ENCODE measurements around the gene ZPBP.

The ZPBP gene

GRCh38 chr7:50085344-50085743, 7.7 kb downstream of the ZPBP start:
- TF ChIP-seq GATA2 (IDR thresholded peaks at IDR 0.05; ENCODE audit: low read depth, low read length): no peak
- TF ChIP-seq GATA3 (IDR thresholded peaks at IDR 0.05; ENCODE audit: low read depth, low read length): no peak

- TF ChIP-seq GATA2 (IDR thresholded peaks at IDR 0.05; ENCODE audit: low read depth, low read length) (no peak), GATA3 (IDR thresholded peaks at IDR 0.05; ENCODE audit: low read depth, low read length) (no peak)
Measured at GRCh38 chr7:50073093-50073492, 20.0 kb downstream of the ZPBP start.

- TF ChIP-seq GATA2 (IDR thresholded peaks at IDR 0.05; ENCODE audit: low read depth, low read length) (no peak), GATA3 (IDR thresholded peaks at IDR 0.05; ENCODE audit: low read depth, low read length) (no peak)
Measured at GRCh38 chr7:50069613-50070012, 23.4 kb downstream of the ZPBP start.

- TF ChIP-seq GATA3 (IDR thresholded peaks at IDR 0.05; ENCODE audit: low read depth, low read length): no peak
- no peak for TF ChIP-seq GATA2 (IDR thresholded peaks at IDR 0.05; ENCODE audit: low read depth, low read length)
Measured at GRCh38 chr7:50068850-50069551, 24.0 kb downstream of the ZPBP start.

GRCh38 chr7:50068026-50068425, 25.0 kb downstream of the ZPBP start:
- TF ChIP-seq GATA2 (IDR thresholded peaks at IDR 0.05; ENCODE audit: low read depth, low read length): no peak
- no peak for TF ChIP-seq GATA3 (IDR thresholded peaks at IDR 0.05; ENCODE audit: low read depth, low read length)

- TF ChIP-seq GATA2 (IDR thresholded peaks at IDR 0.05; ENCODE audit: low read depth, low read length) (no peak), GATA3 (IDR thresholded peaks at IDR 0.05; ENCODE audit: low read depth, low read length) (no peak)
Measured at GRCh38 chr7:50062951-50063350, 30.1 kb downstream of the ZPBP start.

GRCh38 chr7:50056131-50056530, 36.9 kb downstream of the ZPBP start:
- no peak for TF ChIP-seq GATA2 (IDR thresholded peaks at IDR 0.05; ENCODE audit: low read depth, low read length)
- no peak for TF ChIP-seq GATA3 (IDR thresholded peaks at IDR 0.05; ENCODE audit: low read depth, low read length)

- TF ChIP-seq GATA2 (IDR thresholded peaks at IDR 0.05; ENCODE audit: low read depth, low read length) (no peak), GATA3 (IDR thresholded peaks at IDR 0.05; ENCODE audit: low read depth, low read length) (no peak)
Measured at GRCh38 chr7:50047716-50048115, 45.3 kb downstream of the ZPBP start.

GRCh38 chr7:50037086-50037485, 56.0 kb downstream of the ZPBP start:
- TF ChIP-seq GATA3 (IDR thresholded peaks at IDR 0.05; ENCODE audit: low read depth, low read length) (no peak), GATA2 (IDR thresholded peaks at IDR 0.05; ENCODE audit: low read depth, low read length) (no peak)

- no peak for TF ChIP-seq GATA3 (IDR thresholded peaks at IDR 0.05; ENCODE audit: low read depth, low read length)
- TF ChIP-seq GATA2 (IDR thresholded peaks at IDR 0.05; ENCODE audit: low read depth, low read length): no peak
Measured at GRCh38 chr7:50022991-50023390, 70.1 kb downstream of the ZPBP start.

- no peak for TF ChIP-seq GATA3 (IDR thresholded peaks at IDR 0.05; ENCODE audit: low read depth, low read length)
- no peak for TF ChIP-seq GATA2 (IDR thresholded peaks at IDR 0.05; ENCODE audit: low read depth, low read length)
Measured at GRCh38 chr7:50022451-50022850, 70.6 kb downstream of the ZPBP start.

- TF ChIP-seq GATA3 (IDR thresholded peaks at IDR 0.05; ENCODE audit: low read depth, low read length): no peak
Measured at GRCh38 chr7:49995681-49996080, 97.4 kb downstream of the ZPBP start.

GRCh38 chr7:49986191-49986590, 106.9 kb downstream of the ZPBP start:
- TF ChIP-seq GATA3 (IDR thresholded peaks at IDR 0.05; ENCODE audit: low read depth, low read length) (no peak), GATA2 (IDR thresholded peaks at IDR 0.05; ENCODE audit: low read depth, low read length) (no peak)

GRCh38 chr7:49980465-49980864, 112.6 kb downstream of the ZPBP start:
- TF ChIP-seq GATA3 (IDR thresholded peaks at IDR 0.05; ENCODE audit: low read depth, low read length) (no peak), GATA2 (IDR thresholded peaks at IDR 0.05; ENCODE audit: low read depth, low read length) (no peak)

GRCh38 chr7:49976238-49976637, 116.8 kb downstream of the ZPBP start:
- no peak for TF ChIP-seq GATA2 (IDR thresholded peaks at IDR 0.05; ENCODE audit: low read depth, low read length)
- no peak for TF ChIP-seq GATA3 (IDR thresholded peaks at IDR 0.05; ENCODE audit: low read depth, low read length)

- no peak for TF ChIP-seq GATA3 (IDR thresholded peaks at IDR 0.05; ENCODE audit: low read depth, low read length)
- TF ChIP-seq GATA2 (IDR thresholded peaks at IDR 0.05; ENCODE audit: low read depth, low read length): no peak
Measured at GRCh38 chr7:49974035-49974434, 119.0 kb downstream of the ZPBP start.
